Keratinocyte (primary cell): Measurements from ENCODE around the gene FBXW7.

Experiments
- EZH2 ChIP-seq: IDR thresholded peaks from one replicate; pipeline ENCODE4 v1.6.1; 2012; ENCODE audit warnings: inconsistent platforms, mild to moderate bottlenecking, low read length, moderate library complexity
- TF ChIP-seq, protein P1 (sequence below), 3 experiments: IDR thresholded peaks in 1 of 3; conservative IDR thresholded peaks in 1 of 3; optimal IDR thresholded peaks in 1 of 3; 2 replicates in 2 of 3; 3 replicates in 1 of 3; pipeline versions ENCODE3 to v1.5.1; 2011; ENCODE audit warnings: low read length in 3 of 3, mild to moderate bottlenecking in 3 of 3, moderate library complexity in 2 of 3, control low read depth in 1 of 3, inconsistent platforms in 1 of 3; ENCODE audit not compliant: insufficient read depth in 2 of 3; ENCODE audit errors: extremely low read depth in 1 of 3

DNA sequence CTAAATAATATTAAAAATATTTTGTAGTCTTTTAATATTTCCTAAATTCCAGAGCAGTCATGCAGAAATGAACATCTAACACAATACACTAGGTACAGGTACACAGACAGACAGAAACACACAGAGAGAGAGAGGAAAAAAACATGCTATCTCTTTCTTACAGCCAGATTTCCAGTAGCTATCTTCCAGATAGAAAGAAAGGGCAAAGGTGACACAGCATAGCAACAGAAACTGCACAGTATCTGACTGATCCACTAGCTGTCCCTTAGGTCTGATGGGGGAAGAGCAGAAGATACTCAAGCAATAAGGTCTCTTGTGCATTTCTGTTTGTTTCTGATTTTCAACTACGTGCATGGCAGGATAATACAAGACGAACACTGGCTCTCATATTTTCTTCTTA lies 7.8 kb downstream of the FBXW7 start:
- TF ChIP-seq, protein P1, sequence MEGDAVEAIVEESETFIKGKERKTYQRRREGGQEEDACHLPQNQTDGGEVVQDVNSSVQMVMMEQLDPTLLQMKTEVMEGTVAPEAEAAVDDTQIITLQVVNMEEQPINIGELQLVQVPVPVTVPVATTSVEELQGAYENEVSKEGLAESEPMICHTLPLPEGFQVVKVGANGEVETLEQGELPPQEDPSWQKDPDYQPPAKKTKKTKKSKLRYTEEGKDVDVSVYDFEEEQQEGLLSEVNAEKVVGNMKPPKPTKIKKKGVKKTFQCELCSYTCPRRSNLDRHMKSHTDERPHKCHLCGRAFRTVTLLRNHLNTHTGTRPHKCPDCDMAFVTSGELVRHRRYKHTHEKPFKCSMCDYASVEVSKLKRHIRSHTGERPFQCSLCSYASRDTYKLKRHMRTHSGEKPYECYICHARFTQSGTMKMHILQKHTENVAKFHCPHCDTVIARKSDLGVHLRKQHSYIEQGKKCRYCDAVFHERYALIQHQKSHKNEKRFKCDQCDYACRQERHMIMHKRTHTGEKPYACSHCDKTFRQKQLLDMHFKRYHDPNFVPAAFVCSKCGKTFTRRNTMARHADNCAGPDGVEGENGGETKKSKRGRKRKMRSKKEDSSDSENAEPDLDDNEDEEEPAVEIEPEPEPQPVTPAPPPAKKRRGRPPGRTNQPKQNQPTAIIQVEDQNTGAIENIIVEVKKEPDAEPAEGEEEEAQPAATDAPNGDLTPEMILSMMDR (optimal IDR thresholded peaks at IDR 0.05 in 1 of 3, IDR thresholded peaks at IDR 0.05 in 1 of 3, conservative IDR thresholded peaks at IDR 0.05 in 1 of 3; ENCODE audit: extremely low read depth in 1 of 3, insufficient read depth in 2 of 3, low read length in 3 of 3) = no peak
- no peak for TF ChIP-seq EZH2
